ENCODE measurements around the gene MRPL32. TPM values are rescaled to one million over a fixed set of nuclear protein-coding genes. Genes with fewer than 3 reads are reported as not detected.

The MRPL32 gene
- total RNA-seq, 2 experiments from 2014 or later = 59.7 to 61.8 TPM

DNA sequence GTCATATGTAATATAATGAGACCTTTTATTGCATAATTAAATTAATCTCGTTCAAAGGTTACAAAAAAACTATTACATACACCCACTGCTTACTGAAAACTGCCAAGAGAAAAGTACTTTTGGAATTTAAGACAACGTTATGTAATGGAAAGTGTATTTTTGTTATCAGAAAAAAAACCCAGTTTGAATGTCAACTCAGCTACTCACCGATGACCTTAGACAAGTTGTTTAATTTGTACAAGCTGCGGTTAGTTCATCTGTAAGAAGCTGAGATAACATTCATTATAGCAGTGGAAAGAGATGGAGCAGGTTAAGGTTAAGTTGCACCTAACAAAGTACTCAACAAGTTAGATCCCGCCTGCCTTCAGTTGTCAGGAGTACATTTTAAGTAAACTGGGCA is 1.3 kb upstream of the MRPL32 start:
- no TSS peak for BruUV-seq (replicated peaks)
- no peak overlapping the region for H2AFZ ChIP-seq (ENCODE audit: low read length)
- no peaks in the 10 kb centered on the region for H3K9me3 ChIP-seq (ENCODE audit: low read length)
- peaks cover 64% of the 10 kb centered on the region for H3K36me3 ChIP-seq (ENCODE audit: insufficient read depth, low read length)
- peak overlapping the region; percentile 58 for H3K27ac ChIP-seq (ENCODE audit: low read depth, low read length, poor library complexity, severe bottlenecking)
- H3K4me3 ChIP-seq (ENCODE audit: low read depth, low read length, poor library complexity, severe bottlenecking) = peak overlapping the region; percentile 96
- no peak for DNase-seq (ENCODE audit: low spot score)
- ChIA-PET CTCF (ENCODE audit: unreplicated experiment) (no interaction called here), POLR2A (interaction anchor here (1.0 to 4.6 kb wide), 4 partner anchors 17 to 44 kb away, joined by 4 to 25 read pairs (median 16); partner anchors contain the start of gene C7orf25)
- H3K4me2 ChIP-seq (ENCODE audit: low read length) = peak overlapping the region; percentile 93
- peaks cover 51% of the 10 kb centered on the region for H3K4me1 ChIP-seq (ENCODE audit: insufficient read depth, low read length, poor library complexity, severe bottlenecking)
- TF ChIP-seq EZH2phosphoT487 (IDR thresholded peaks at IDR 0.05; ENCODE audit: borderline replicate concordance, low read depth, low read length) (no peak), CTCF (conservative IDR thresholded peaks at IDR 0.05; ENCODE audit: low read length) (no peak)
- H3K9me2 ChIP-seq (ENCODE audit: insufficient read depth, low read length) = no peaks in the 10 kb centered on the region
- H3K79me2 ChIP-seq (ENCODE audit: insufficient read depth, low read depth, low read length) = peaks cover 87% of the 10 kb centered on the region
- intact Hi-C loops (cut with micrococcal nuclease; ENCODE audit: unreplicated experiment) = loop anchor here (10.0 kb wide), 1 partner anchor 654 kb away; the partner anchor contains the start of gene STK17A
- H4K20me1 ChIP-seq (ENCODE audit: insufficient read depth, low read length) = peaks cover 43% of the 10 kb centered on the region

GRCh38 chr7:42931447-42931833 is 736 bp upstream of the MRPL32 start:
- peak overlapping the region; percentile 65; the same call in 1 of the 2 replicates for H2AFZ ChIP-seq (ENCODE audit: low read length)
- peaks cover 81% of the 10 kb centered on the region for H3K79me2 ChIP-seq (ENCODE audit: insufficient read depth, low read depth, low read length)
- no peak for TF ChIP-seq EZH2phosphoT487 (IDR thresholded peaks at IDR 0.05; ENCODE audit: borderline replicate concordance, low read depth, low read length)
- TF ChIP-seq CTCF (conservative IDR thresholded peaks at IDR 0.05; ENCODE audit: low read length) = no peak
- POLR2A ChIA-PET = interaction anchor here (0.9 to 4.6 kb wide), 7 partner anchors 10 to 240 kb away, joined by 3 to 25 read pairs (median 5); partner anchors contain the start of gene C7orf25
- peak overlapping the region; percentile 93 for H3K4me2 ChIP-seq (ENCODE audit: low read length)
- CTCF ChIA-PET (ENCODE audit: unreplicated experiment) = no interaction called here
- peaks cover 47% of the 10 kb centered on the region for H3K4me1 ChIP-seq (ENCODE audit: insufficient read depth, low read length, poor library complexity, severe bottlenecking)
- H3K9me3 ChIP-seq (ENCODE audit: low read length) = no peaks in the 10 kb centered on the region
- H4K20me1 ChIP-seq (ENCODE audit: insufficient read depth, low read length) = peaks cover 40% of the 10 kb centered on the region
- H3K4me3 ChIP-seq (ENCODE audit: low read depth, low read length, poor library complexity, severe bottlenecking) = peak overlapping the region; percentile 96
- no peaks in the 10 kb centered on the region for H3K9me2 ChIP-seq (ENCODE audit: insufficient read depth, low read length)
- BruUV-seq (replicated peaks) = no TSS peak
- intact Hi-C loops (cut with micrococcal nuclease; ENCODE audit: unreplicated experiment) = loop anchor here (10.0 kb wide), 1 partner anchor 653 kb away; the partner anchor contains the start of gene STK17A
- DNase-seq (ENCODE audit: low spot score) = peak; percentile 36
- peak overlapping the region; percentile 58 for H3K27ac ChIP-seq (ENCODE audit: low read depth, low read length, poor library complexity, severe bottlenecking)
- H3K36me3 ChIP-seq (ENCODE audit: insufficient read depth, low read length) = peaks cover 64% of the 10 kb centered on the region
